ENCODE results near the gene SUSD4. TPM values are rescaled to one million over a fixed set of nuclear protein-coding genes. Genes with fewer than 3 reads are reported as not detected.

SUSD4 gene
- total and polyA plus RNA-seq, 2 of the 4 experiments (the other 2 are of a cell fraction) = 1.8 to 2.7 TPM

DNA sequence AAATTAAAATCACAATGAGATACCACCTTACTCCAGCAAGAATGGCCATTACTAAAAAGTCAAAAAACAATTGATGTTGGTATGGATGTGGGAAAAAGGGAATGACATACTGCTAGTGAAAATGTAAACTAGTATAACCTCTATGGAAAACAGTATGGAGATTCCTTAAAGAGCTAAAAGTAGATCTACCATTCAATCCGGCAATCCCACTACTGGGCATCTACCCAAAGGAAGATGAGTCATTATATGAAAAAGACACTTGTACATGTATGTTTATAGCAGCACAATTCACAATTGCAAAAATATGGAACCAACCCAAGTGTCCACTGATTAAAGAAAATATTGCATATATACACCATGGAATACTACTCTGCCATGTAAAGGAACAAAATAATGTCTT, 37.2 kb downstream of the SUSD4 start:
- ChIA-PET CTCF (no interaction called here), POLR2A (ENCODE audit: unreplicated experiment) (no interaction called here)
- TF ChIP-seq BHLHE40 (IDR thresholded peaks at IDR 0.05; ENCODE audit: low read depth, low read length) = no peak
- no peak for TF ChIP-seq CEBPB (IDR thresholded peaks at IDR 0.05; ENCODE audit: low read depth, low read length)
- TF ChIP-seq SMC3 (IDR thresholded peaks at IDR 0.05; ENCODE audit: low read depth, low read length) = no peak
- TF ChIP-seq MAFK (IDR thresholded peaks at IDR 0.05; ENCODE audit: low read depth, low read length) = no peak
- Histone ChIP-seq H3K36me3 (ENCODE audit: control insufficient read depth, insufficient read depth, low read length) (no peaks in the 10 kb centered on the region), H3K4me1 (ENCODE audit: control insufficient read depth, insufficient read depth, low read length) (peaks cover under 1% of the 10 kb centered on the region; the same call in 1 of the 2 replicates), H3K27me3 (ENCODE audit: control insufficient read depth, insufficient read depth, low read length) (peaks cover 12% of the 10 kb centered on the region), H2BK20ac (ENCODE audit: low read depth, low read length) (no peak overlapping the region), H2BK15ac (ENCODE audit: low read depth, low read length) (no peak overlapping the region), H3K27ac (ENCODE audit: insufficient read depth, low read length) (no peak overlapping the region), H2AK5ac (ENCODE audit: low read depth, low read length) (no peak overlapping the region), H4K8ac (ENCODE audit: low read depth in 2 of 2, low read length in 2 of 2) (no peak overlapping the region), H4K91ac (ENCODE audit: insufficient read depth, low read depth, low read length) (no peak overlapping the region), H3K79me1 (ENCODE audit: low read depth in 1 of 2, low read length in 2 of 2) (no peaks in the 10 kb centered on the region), H2AK9ac (replicated peaks; ENCODE audit: low read depth, low read length, poor library complexity) (no peak overlapping the region), H3K18ac (ENCODE audit: low read depth, low read length) (no peak overlapping the region), H3K4me3 (ENCODE audit: insufficient read depth, low read depth, low read length) (no peak overlapping the region), H2BK120ac (ENCODE audit: low read depth, low read length) (no peak overlapping the region), H2BK5ac (ENCODE audit: low read depth, low read length, poor library complexity, severe bottlenecking) (no peak overlapping the region), H3K23ac (ENCODE audit: low read depth, low read length) (no peak overlapping the region), H3K14ac (replicated peaks; ENCODE audit: low read depth, low read length) (no peak overlapping the region), H3K9ac (ENCODE audit: low read depth, low read length) (no peak overlapping the region), H4K5ac (ENCODE audit: low read depth, low read length) (no peak overlapping the region), H3K4ac (ENCODE audit: low read depth, low read length) (no peak overlapping the region), H3K56ac (ENCODE audit: extremely low read depth, insufficient read depth, low read length) (no peak overlapping the region), H3K9me3 (ENCODE audit: control insufficient read depth, insufficient read depth, low read length) (no peaks in the 10 kb centered on the region), H3K9me1 (ENCODE audit: insufficient read depth, low read length) (0 out of 2 replicates have a peak, but pooled peaks cover 2% of the 10 kb centered on the region), H2AFZ (replicated peaks; ENCODE audit: low read length, poor library complexity) (no peak overlapping the region), H4K20me1 (ENCODE audit: insufficient read depth, low read length) (no peaks in the 10 kb centered on the region), H3K4me2 (ENCODE audit: low read depth, low read length) (no peak overlapping the region)
- intact Hi-C loops (cut with micrococcal nuclease) (no loop called here), dilution Hi-C loops (cut with HindIII; ENCODE audit: low sequenced_read_pairs, unreplicated experiment) (no loop called here), in situ Hi-C loops (cut with MboI; ENCODE audit: low sequenced_read_pairs) (no loop called here)
- BruUV-seq (replicated peaks) = no TSS peak
- WGBS, 2 experiments (ENCODE audit: extremely low coverage in 2 of 2, insufficient read length in 1 of 2) = no CpG with 5 or more reads among the region's 1 CpG
- ATAC-seq (ENCODE audit: low read depth) (no peak), DNase-seq (peak; percentile 59)
